SU-DHL-6 (cell line): ENCODE measurements around the gene FOXK2.
"Not testable (repeated sequence)": the region's sequence is repeated elsewhere in the genome, so short reads cannot be mapped to it uniquely, and the experiment has no call there.

ENCODE experiments used
- CTCF ChIP-seq: fragments of 200-600 bp; sonication (generic); IDR thresholded peaks from one replicate; pipeline ENCODE4 v1.5.1; 2017; ENCODE audit warnings: antibody characterized with exemption, mild to moderate bottlenecking, low read length, moderate library complexity; ENCODE audit not compliant: insufficient read depth, poor library complexity, severe bottlenecking
- EZH2phosphoT487 ChIP-seq: fragments of 200-600 bp; sonication (generic), shearing (Covaris generic); conservative IDR thresholded peaks from 2 replicates; pipeline ENCODE4 v1.6.1; 2018; ENCODE audit warnings: mild to moderate bottlenecking, antibody characterized with exemption, low read length, moderate library complexity, mixed read lengths

GRCh38 chr17:82537228-82537627 is 17.7 kb downstream of the FOXK2 start:
- TF ChIP-seq CTCF, EZH2phosphoT487: not testable (repeated sequence)
